ENCODE measurements around the gene WWOX.

DNA sequence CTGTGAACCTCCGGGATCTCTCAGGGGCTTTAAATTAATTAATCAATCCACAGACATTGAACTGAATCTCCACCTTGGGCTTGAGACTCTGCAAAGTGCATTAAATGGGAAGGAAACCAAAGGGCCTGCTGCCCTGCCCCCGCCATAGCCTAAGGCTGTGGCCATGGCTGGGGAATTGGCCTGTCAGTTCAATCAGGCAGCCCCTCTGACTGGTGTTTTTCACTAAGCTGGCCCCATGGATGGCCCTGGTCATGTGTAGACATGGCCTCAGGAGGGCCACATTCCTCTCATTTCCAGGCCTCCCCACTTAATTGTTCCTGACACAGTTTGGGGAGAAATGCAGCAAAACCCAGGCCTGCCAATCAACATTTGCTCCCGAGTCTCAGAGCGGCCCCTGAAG, 499.8 kb downstream of the WWOX start:
- TF ChIP-seq POLR2AphosphoS5 (IDR thresholded peaks at IDR 0.05) (no peak), EP300 (IDR thresholded peaks at IDR 0.05) (no peak)
